Measurements from ENCODE around the gene FAU. TPM values are rescaled to one million over a fixed set of nuclear protein-coding genes. Genes with fewer than 3 reads are reported as not detected.

The FAU gene
- polyA plus RNA-seq, 2 of the 4 experiments (the other 2 are of a cell fraction): 591 to 878 TPM

DNA sequence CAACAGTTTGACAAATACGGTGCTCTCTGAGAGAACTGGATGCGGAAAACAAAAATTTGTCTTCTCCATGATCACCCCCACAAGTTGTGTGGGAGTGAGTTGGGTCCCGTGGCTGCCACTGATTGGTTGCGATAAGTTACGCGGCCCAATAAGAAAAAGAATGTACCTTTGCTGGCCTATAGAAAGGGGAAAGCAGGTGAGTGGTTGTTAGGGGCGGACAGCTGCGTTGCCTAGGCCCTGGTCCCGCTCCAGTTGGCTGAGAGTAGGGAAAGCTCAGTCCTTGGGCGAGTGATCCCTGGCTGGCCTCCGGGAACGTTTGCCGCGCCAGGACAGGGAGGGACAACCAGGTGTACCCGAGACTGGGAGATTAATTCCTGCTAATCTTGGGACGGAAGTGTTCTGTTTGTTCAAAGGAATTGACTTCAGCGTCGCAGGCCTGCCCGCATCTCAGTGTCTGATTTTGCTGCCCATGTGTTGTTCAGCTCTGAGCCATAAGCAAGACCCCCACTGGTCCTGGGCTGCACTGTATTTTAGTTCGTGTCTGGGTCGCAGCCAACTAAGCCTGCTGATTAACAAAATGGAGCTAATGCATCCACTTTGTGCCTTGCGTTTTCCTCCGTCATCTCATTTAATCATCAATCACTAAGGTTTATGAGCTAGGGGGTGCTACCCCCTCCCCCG lies 13.2 kb upstream of the FAU start:
- Histone ChIP-seq H3K27ac (peak overlapping the region; percentile 96 to 98), H3K4me2 (peak overlapping the region; percentile 100), H3K4me1 (peaks cover 15% of the 10 kb centered on the region), H3K9me3 (no peaks in the 10 kb centered on the region), H3K4me3 (peak overlapping the region; percentile 89)
- DNase-seq (ENCODE audit: low read depth in 1 of 2, low spot score in 1 of 2) (peak; percentile 98 to 99), FAIRE-seq (peak; percentile 63), ATAC-seq (peak; percentile 90 to 93)
- POLR2A ChIA-PET: interaction anchor here (0.8 to 3.0 kb wide), 15 partner anchors 9 to 198 kb away, joined by 3 to 37 read pairs (median 5); partner anchors contain the start of genes CAPN1, DPF2, FAU and MRPL49
- CTCF ChIA-PET: interaction anchor here (0.6 to 3.5 kb wide), 13 partner anchors 9 to 118 kb away, joined by 3 to 19 read pairs (median 3); partner anchors contain the start of gene ZNHIT2
- TF ChIP-seq RFX5 (IDR thresholded peaks at IDR 0.05) (peak; percentile 92), SREBF2 (IDR thresholded peaks at IDR 0.05) (no peak), BCL3 (IDR thresholded peaks at IDR 0.05) (0 out of 3 replicates have a peak, but pooled peaks have one; percentile 13), RCOR1 (IDR thresholded peaks at IDR 0.05; ENCODE audit: low read depth, low read length) (no peak), POLR2A (IDR thresholded peaks at IDR 0.05; ENCODE audit: low read length) (peak; percentile 88), HOXB5 (CRISPR knock-in tag; IDR thresholded peaks at IDR 0.05) (0 out of 2 replicates have a peak, but pooled peaks have one; percentile 16), EHF (CRISPR knock-in tag; IDR thresholded peaks at IDR 0.05) (0 out of 2 replicates have a peak, but pooled peaks have one; percentile 19)
- WGBS (ENCODE audit: missing lambda C conversion rate): 7% methylated on average over 24 of the region's 24 CpGs

DNA sequence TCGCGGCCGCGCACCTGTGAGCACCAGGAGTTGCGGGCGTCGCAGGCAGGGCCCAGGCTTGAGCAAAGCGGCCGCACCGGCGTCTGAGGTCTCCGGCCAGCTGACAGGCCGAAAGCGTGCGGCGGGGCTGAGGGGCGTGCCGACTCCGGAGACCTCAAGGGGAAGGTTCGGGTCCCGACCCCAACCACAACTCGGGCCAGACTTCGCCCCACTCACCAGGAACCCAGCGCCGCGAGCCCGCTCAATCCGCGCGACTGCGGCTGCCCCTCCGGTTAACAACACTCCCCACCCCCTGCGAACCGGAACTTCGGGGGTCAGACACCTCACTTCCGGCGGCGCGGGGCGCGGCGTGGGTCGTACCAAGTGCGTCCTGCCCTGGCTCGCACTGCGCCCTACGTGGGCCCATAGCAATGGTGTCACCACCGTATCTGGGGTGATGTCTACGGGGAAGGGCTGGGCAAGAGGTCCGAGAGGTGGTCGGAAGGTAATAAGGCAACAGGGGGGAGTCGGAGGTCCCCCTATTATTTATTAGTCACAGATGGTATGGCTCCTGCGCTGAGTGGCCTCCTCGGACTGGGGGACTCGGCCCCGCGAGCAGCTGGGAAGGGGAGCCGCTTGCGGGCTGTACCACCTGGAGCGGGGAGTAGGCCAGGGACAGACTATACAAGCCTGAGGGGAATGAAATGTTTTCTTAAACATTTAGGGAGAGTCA lies 12.5 kb upstream of the FAU start, which contains the start of gene SYVN1:
Gene SYVN1 (minus strand): TSS at position 280 of the 712 bp plus-strand sequence. CDS start 918 bp downstream, outside the sequence.
- FAIRE-seq (no peak), DNase-seq (ENCODE audit: low read depth in 1 of 2, low spot score in 1 of 2) (peak; percentile 93 to 96), ATAC-seq (peak; percentile 88 to 91)
- CTCF ChIA-PET: interaction anchor here (0.9 to 3.5 kb wide), 8 partner anchors 8 to 132 kb away, joined by 3 to 19 read pairs (median 4); partner anchors contain the start of genes TM7SF2 and ZNHIT2
- POLR2A ChIA-PET: interaction anchor here (0.9 to 3.0 kb wide), 13 partner anchors 8 to 199 kb away, joined by 3 to 37 read pairs (median 7); partner anchors contain the start of genes CAPN1, DPF2, FAU and MRPL49
- peak within 1 kb of the TSS; percentile 96 to 98 for H3K27ac ChIP-seq
- WGBS (ENCODE audit: missing lambda C conversion rate): 3% methylated on average over 13 of the region's 60 CpGs
- peak within 1 kb of the TSS; percentile 100 for H3K4me2 ChIP-seq
- H3K4me1 ChIP-seq: peaks cover 15% of the 10 kb centered on the region
- peak within 1 kb of the TSS; percentile 89 for H3K4me3 ChIP-seq
- H3K9me3 ChIP-seq: no peaks in the 10 kb centered on the region
- TF ChIP-seq CTCF (IDR thresholded peaks at IDR 0.05) (no peak), PBX3 (IDR thresholded peaks at IDR 0.05) (no peak; the same call in 1 of the 2 replicates), CHD2 (IDR thresholded peaks at IDR 0.05; ENCODE audit: low read length, partially characterized antibody) (no peak), KDM5A (IDR thresholded peaks at IDR 0.05) (peak; percentile 33; the same call in 1 of the 2 replicates), RNF2 (IDR thresholded peaks at IDR 0.05; ENCODE audit: borderline replicate concordance, low read depth) (no peak), HOXB13 (CRISPR knock-in tag; IDR thresholded peaks at IDR 0.05; ENCODE audit: low read depth) (no peak), EHF (CRISPR knock-in tag; IDR thresholded peaks at IDR 0.05) (no peak), TFCP2L1 (CRISPR knock-in tag; IDR thresholded peaks at IDR 0.05) (no peak), REST (IDR thresholded peaks at IDR 0.05) (no peak; the same call in 1 of the 2 replicates), MAFK (IDR thresholded peaks at IDR 0.05; ENCODE audit: partially characterized antibody) (no peak), EHMT2 (IDR thresholded peaks at IDR 0.05; ENCODE audit: low read depth) (no peak), NFE2L2 (conservative IDR thresholded peaks at IDR 0.05; ENCODE audit: low read length) (no peak), TP53 (CRISPR knock-in tag; IDR thresholded peaks at IDR 0.05) (peak; percentile 66; the same call in 1 of the 2 replicates), ZC3H11A (IDR thresholded peaks at IDR 0.05) (no peak), MYC (IDR thresholded peaks at IDR 0.05; ENCODE audit: borderline replicate concordance, low read length) (no peak; the same call in none of the 2 replicates), ESRRA (IDR thresholded peaks at IDR 0.05; ENCODE audit: borderline replicate concordance, low read length) (no peak), SMC3 (IDR thresholded peaks at IDR 0.05) (no peak), PHF8 (IDR thresholded peaks at IDR 0.05; ENCODE audit: borderline replicate concordance, low read depth) (peak; percentile 78), KDM1A (IDR thresholded peaks at IDR 0.05; ENCODE audit: low read depth) (no peak), JUN (IDR thresholded peaks at IDR 0.05) (peak; percentile 70 to 96; a peak in 4 of 5 replicates), FOXS1 (CRISPR knock-in tag; IDR thresholded peaks at IDR 0.05) (no peak), CBX2 (IDR thresholded peaks at IDR 0.05; ENCODE audit: borderline replicate concordance, low read depth) (no peak)

Measured in A549 (cell line).